ENCODE data around the gene PRKN.

The PRKN gene

GRCh38 chr6:162721404-162721687 lies 6.2 kb downstream of the PRKN start:
- Histone ChIP-seq H3K4me3 (no peak overlapping the region), H3K4me1 (peaks cover 0 to under 1% (median 0%) of the 10 kb centered on the region in 4 donors), H3K27me3 (no peaks in the 10 kb centered on the region), H3K9me3 (no peaks in the 10 kb centered on the region), H3K36me3 (no peaks in the 10 kb centered on the region), H3K27ac (no peak overlapping the region)
- TF ChIP-seq CTCF (IDR thresholded peaks at IDR 0.05): no peak
- DNase-seq: no peak
- intact Hi-C loops (cut with DNase I; ENCODE audit: low total_unique reads): no loop called here

GRCh38 chr6:162719528-162719927 lies 8.0 kb downstream of the PRKN start:
- no peak overlapping the region for H3K4me3 ChIP-seq
- H3K9me3 ChIP-seq: no peaks in the 10 kb centered on the region
- TF ChIP-seq CTCF (IDR thresholded peaks at IDR 0.05): no peak
- no peaks in the 10 kb centered on the region for H3K36me3 ChIP-seq
- no peak overlapping the region for H3K27ac ChIP-seq
- H3K27me3 ChIP-seq: no peaks in the 10 kb centered on the region
- intact Hi-C loops (cut with DNase I; ENCODE audit: low total_unique reads): no loop called here
- DNase-seq: no peak
- H3K4me1 ChIP-seq: no peaks in the 10 kb centered on the region

GRCh38 chr6:162715601-162716000 lies 12.0 kb downstream of the PRKN start:
- TF ChIP-seq CTCF (IDR thresholded peaks at IDR 0.05): no peak
- no peak overlapping the region for H3K4me3 ChIP-seq
- no peaks in the 10 kb centered on the region for H3K27me3 ChIP-seq
- no peak for DNase-seq
- intact Hi-C loops (cut with DNase I; ENCODE audit: low total_unique reads): no loop called here
- H3K4me1 ChIP-seq: no peaks in the 10 kb centered on the region
- H3K9me3 ChIP-seq: no peaks in the 10 kb centered on the region
- H3K36me3 ChIP-seq: no peaks in the 10 kb centered on the region
- H3K27ac ChIP-seq: no peak overlapping the region

- H3K27me3 ChIP-seq: no peaks in the 10 kb centered on the region
- no peak for DNase-seq
- H3K36me3 ChIP-seq: no peaks in the 10 kb centered on the region
- no peaks in the 10 kb centered on the region for H3K9me3 ChIP-seq
- intact Hi-C loops (cut with DNase I; ENCODE audit: low total_unique reads): no loop called here
- no peak overlapping the region for H3K27ac ChIP-seq
- no peak overlapping the region for H3K4me3 ChIP-seq
- H3K4me1 ChIP-seq: no peaks in the 10 kb centered on the region
- no peak for TF ChIP-seq CTCF (IDR thresholded peaks at IDR 0.05)
Measured at GRCh38 chr6:162713974-162714780, 13.4 kb downstream of the PRKN start.

- H3K9me3 ChIP-seq: no peaks in the 10 kb centered on the region
- H3K4me1 ChIP-seq: no peaks in the 10 kb centered on the region
- H3K4me3 ChIP-seq: no peak overlapping the region
- intact Hi-C loops (cut with DNase I; ENCODE audit: low total_unique reads): no loop called here
- H3K36me3 ChIP-seq: no peaks in the 10 kb centered on the region
- no peak for DNase-seq
- TF ChIP-seq CTCF (IDR thresholded peaks at IDR 0.05): no peak
- no peak overlapping the region for H3K27ac ChIP-seq
- H3K27me3 ChIP-seq: no peaks in the 10 kb centered on the region
Measured at GRCh38 chr6:162712694-162713093, 14.9 kb downstream of the PRKN start.

GRCh38 chr6:162711376-162711775 lies 16.2 kb downstream of the PRKN start:
- no peak for DNase-seq
- no peaks in the 10 kb centered on the region for H3K4me1 ChIP-seq
- no peak overlapping the region for H3K4me3 ChIP-seq
- H3K27ac ChIP-seq: no peak overlapping the region
- H3K27me3 ChIP-seq: no peaks in the 10 kb centered on the region
- TF ChIP-seq CTCF (IDR thresholded peaks at IDR 0.05): no peak
- intact Hi-C loops (cut with DNase I; ENCODE audit: low total_unique reads): no loop called here
- no peaks in the 10 kb centered on the region for H3K9me3 ChIP-seq
- H3K36me3 ChIP-seq: no peaks in the 10 kb centered on the region

Data from tibial artery (tissue), 4 donors.